Smooth muscle cell (in vitro differentiated cells): ENCODE measurements around the gene LRRC45. TPM values are rescaled to one million over a fixed set of nuclear protein-coding genes. Genes with fewer than 3 reads are reported as not detected.

Experiments
- DNase-seq: peaks from one replicate; lab custom pipeline; 2025; ENCODE audit not compliant: unreplicated experiment; lab: John Stamatoyannopoulos, UW
- H2AFZ ChIP-seq: fragments of 200-600 bp; sonication (generic); 2 replicates; pipeline ENCODE4 v1.6.0; 2016; ENCODE audit warnings: antibody characterized with exemption, low read depth, mild to moderate bottlenecking
- H3F3A ChIP-seq: fragments of 200-600 bp; sonication (generic); 2 replicates; pipeline ENCODE4 v1.6.0; 2017; ENCODE audit warnings: antibody characterized with exemption, low read depth
- H3K27ac ChIP-seq: fragments of 200-600 bp; sonication (generic); 2 replicates; pipeline ENCODE4 v1.5.1; 2016; ENCODE audit warnings: low read depth, mild to moderate bottlenecking
- H3K27me3 ChIP-seq: fragments of 200-600 bp; sonication (generic); 2 replicates; pipeline ENCODE4 v1.6.1; 2016; ENCODE audit warnings: low read depth, mild to moderate bottlenecking
- H3K36me3 ChIP-seq: fragments of 200-600 bp; sonication (generic); 2 replicates; pipeline ENCODE4 v1.5.1; 2016; ENCODE audit warnings: low read depth
- H3K4me1 ChIP-seq: fragments of 200-600 bp; sonication (generic); 2 replicates; pipeline ENCODE4 v1.5.1; 2016; ENCODE audit warnings: low read depth
- H3K4me2 ChIP-seq: fragments of 200-600 bp; sonication (generic); 2 replicates; pipeline ENCODE4 v1.6.0; 2016; ENCODE audit warnings: mild to moderate bottlenecking
- H3K4me3 ChIP-seq: fragments of 200-600 bp; sonication (generic); 2 replicates; pipeline ENCODE4 v1.5.1; 2016; ENCODE audit warnings: mild to moderate bottlenecking
- H3K79me2 ChIP-seq: fragments of 200-600 bp; sonication (generic); 2 replicates; pipeline ENCODE4 v1.6.0; 2016; ENCODE audit warnings: low read depth, mild to moderate bottlenecking
- H3K9ac ChIP-seq: fragments of 200-600 bp; sonication (generic); 2 replicates; pipeline ENCODE4 v1.6.0; 2016; ENCODE audit warnings: low read depth
- H3K9me3 ChIP-seq: fragments of 200-600 bp; sonication (generic); replicated peaks from 2 replicates; pipeline ENCODE4 v1.5.1; 2016; ENCODE audit warnings: low read depth
- H4K20me1 ChIP-seq: fragments of 200-600 bp; sonication (generic); 2 replicates; pipeline ENCODE4 v1.6.0; 2016; ENCODE audit warnings: low read depth
- WGBS: methylation state at CpG from one replicate; pipeline ENCODE4 v1.1.7; 2016; ENCODE audit warnings: low lambda C conversion rate; 5-methylcytosine and 5-hydroxymethylcytosine counted together
- polyA plus RNA-seq: library from polyadenylated mRNA; unstranded; fragments of >200 nt; fragmentation: Nextera tagmentation; extraction: Ambion mirVana; gene quantifications from 2 replicates; pipeline ENCODE4 v1.2.1, GENCODE V29; 2016
- total RNA-seq: library from RNA; depleted of rRNA; stranded (reverse); fragments of >200 nt; gene quantifications from 2 replicates; pipeline ENCODE4 v1.2.3, GENCODE V29; 2014
- TF ChIP-seq, protein P1 (sequence below): fragments of 200-600 bp; sonication (generic); IDR thresholded peaks from 2 replicates; pipeline ENCODE4 v1.5.1; 2017; ENCODE audit warnings: borderline replicate concordance, mild to moderate bottlenecking, antibody characterized with exemption; ENCODE audit not compliant: insufficient read depth, poor library complexity, severe bottlenecking

Gene LRRC45
- total and polyA plus RNA-seq, 2 experiments from 2014 or later: 9.6 to 13.5 TPM

DNA sequence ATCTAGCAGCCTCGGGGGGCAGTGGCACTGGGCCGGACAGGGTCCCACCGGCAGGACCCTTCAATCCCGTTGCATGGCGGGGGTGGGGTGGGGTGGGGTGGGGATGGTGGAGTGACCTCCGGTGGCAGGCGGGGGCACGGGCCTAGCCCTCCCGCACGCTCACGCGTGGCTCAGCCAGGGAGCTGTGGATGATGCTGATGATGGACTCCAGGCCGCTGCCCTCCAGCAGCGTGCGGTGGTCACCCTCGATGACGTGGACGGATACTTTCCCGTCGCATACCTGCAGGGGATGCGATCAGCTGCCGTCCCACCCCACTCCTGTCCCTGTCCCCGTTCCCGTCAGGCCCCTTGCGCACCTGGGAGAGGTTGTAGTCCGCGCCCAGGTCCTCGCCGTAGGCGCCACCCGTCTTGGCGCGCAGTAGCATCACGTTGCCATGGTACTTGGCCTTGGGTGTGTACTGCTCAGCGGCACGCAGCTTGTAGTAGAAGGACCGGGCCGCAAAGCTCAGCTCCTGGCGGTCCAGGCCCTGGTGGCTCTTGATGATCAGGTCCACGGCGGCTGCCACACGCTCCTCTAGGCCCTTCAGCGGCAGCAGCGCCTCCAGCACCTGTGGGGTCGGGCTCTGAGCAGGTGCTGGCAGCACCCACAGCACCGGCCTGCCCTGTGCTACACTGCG, 56.0 kb downstream of the LRRC45 start:
- Histone ChIP-seq H3K27me3 (no peaks in the 10 kb centered on the region), H3K4me1 (no peaks in the 10 kb centered on the region), H3F3A (no peaks in the 10 kb centered on the region), H3K36me3 (no peaks in the 10 kb centered on the region), H4K20me1 (peaks cover 34% of the 10 kb centered on the region), H3K9ac (no peak overlapping the region), H3K4me2 (no peak overlapping the region), H2AFZ (no peak overlapping the region), H3K4me3 (no peak overlapping the region), H3K27ac (no peak overlapping the region), H3K79me2 (no peaks in the 10 kb centered on the region), H3K9me3 (no peaks in the 10 kb centered on the region)
- 95% methylated on average over 38 of the region's 47 CpGs for WGBS
- TF ChIP-seq, protein P1, sequence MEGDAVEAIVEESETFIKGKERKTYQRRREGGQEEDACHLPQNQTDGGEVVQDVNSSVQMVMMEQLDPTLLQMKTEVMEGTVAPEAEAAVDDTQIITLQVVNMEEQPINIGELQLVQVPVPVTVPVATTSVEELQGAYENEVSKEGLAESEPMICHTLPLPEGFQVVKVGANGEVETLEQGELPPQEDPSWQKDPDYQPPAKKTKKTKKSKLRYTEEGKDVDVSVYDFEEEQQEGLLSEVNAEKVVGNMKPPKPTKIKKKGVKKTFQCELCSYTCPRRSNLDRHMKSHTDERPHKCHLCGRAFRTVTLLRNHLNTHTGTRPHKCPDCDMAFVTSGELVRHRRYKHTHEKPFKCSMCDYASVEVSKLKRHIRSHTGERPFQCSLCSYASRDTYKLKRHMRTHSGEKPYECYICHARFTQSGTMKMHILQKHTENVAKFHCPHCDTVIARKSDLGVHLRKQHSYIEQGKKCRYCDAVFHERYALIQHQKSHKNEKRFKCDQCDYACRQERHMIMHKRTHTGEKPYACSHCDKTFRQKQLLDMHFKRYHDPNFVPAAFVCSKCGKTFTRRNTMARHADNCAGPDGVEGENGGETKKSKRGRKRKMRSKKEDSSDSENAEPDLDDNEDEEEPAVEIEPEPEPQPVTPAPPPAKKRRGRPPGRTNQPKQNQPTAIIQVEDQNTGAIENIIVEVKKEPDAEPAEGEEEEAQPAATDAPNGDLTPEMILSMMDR: no peak
- DNase-seq: no peak

DNA sequence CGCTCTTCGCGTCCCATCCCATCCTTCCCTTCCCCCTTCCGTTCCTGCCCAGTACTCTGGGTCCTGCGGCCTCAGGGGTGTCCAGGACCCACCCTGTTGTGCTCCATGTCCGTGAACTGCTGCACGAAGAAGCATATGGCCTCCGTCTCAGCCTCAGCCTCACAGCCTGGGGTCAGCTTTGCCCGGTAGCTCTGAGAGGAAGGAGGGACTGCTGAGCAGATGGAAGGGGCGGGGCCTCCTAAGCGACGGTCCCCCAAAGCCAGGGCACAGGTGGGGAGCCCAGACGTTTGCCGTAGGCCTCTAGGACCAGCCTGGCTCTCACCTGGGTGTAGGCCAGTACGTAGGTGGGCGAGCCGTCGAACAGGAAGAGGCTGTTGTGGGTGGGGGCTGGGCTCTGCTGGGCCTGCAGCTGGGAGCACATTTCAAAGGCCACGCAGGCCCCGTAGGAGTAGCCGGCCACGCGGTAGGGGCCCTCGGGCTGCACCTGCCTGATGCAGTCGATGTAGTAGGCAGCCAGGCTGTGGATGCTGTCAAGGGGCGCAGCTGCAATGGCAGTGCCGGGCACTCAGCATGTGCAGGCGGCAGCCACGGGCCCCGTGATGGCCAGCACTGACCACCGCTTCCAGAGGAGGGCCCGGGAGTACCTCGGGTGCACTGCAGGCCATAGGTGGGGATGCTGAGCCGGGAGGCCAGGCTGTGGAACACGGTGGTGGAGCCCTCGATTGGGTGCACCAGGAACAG, 57.1 kb downstream of the LRRC45 start:
- Histone ChIP-seq H3K4me2 (no peak overlapping the region), H3K9ac (no peak overlapping the region), H4K20me1 (peaks cover 40% of the 10 kb centered on the region), H3K27ac (no peak overlapping the region), H3K4me3 (no peak overlapping the region), H3K27me3 (no peaks in the 10 kb centered on the region), H3K36me3 (no peaks in the 10 kb centered on the region), H3K79me2 (no peaks in the 10 kb centered on the region), H3K9me3 (no peaks in the 10 kb centered on the region), H3K4me1 (no peaks in the 10 kb centered on the region), H3F3A (no peaks in the 10 kb centered on the region), H2AFZ (no peak overlapping the region)
- 95% methylated on average over 36 of the region's 36 CpGs for WGBS
- TF ChIP-seq, protein P1: no peak
- DNase-seq: no peak

Other genes starting within 250 kb of the LRRC45 start
- gene GCGR, start 219.2 kb upstream of the LRRC45 start, total RNA-seq: not detected in 2 replicates
- gene GCGR, start 219.2 kb upstream of the LRRC45 start, polyA plus RNA-seq: 0.58 TPM in 1 of 2 replicates, not detected in the other
- gene MCRIP1, start 190.0 kb upstream of the LRRC45 start, total RNA-seq: 85.1 and 85.8 TPM in 2 replicates
- 194 and 208 TPM in 2 replicates for gene MCRIP1, start 190.0 kb upstream of the LRRC45 start, polyA plus RNA-seq
- 0.58 and 3.1 TPM in 2 replicates for gene PPP1R27, start 188.3 kb upstream of the LRRC45 start, total RNA-seq
- gene PPP1R27, start 188.3 kb upstream of the LRRC45 start, polyA plus RNA-seq: 0.79 and 1.6 TPM in 2 replicates
- gene P4HB, start 162.8 kb upstream of the LRRC45 start, total RNA-seq: 1,406 and 1,593 TPM in 2 replicates
- gene P4HB, start 162.8 kb upstream of the LRRC45 start, polyA plus RNA-seq: 1,326 and 1,526 TPM in 2 replicates
- gene ARHGDIA, start 152.0 kb upstream of the LRRC45 start, total RNA-seq: 67.6 and 256 TPM in 2 replicates
- 353 and 360 TPM in 2 replicates for gene ARHGDIA, start 152.0 kb upstream of the LRRC45 start, polyA plus RNA-seq
- 58.9 and 75.9 TPM in 2 replicates for gene ALYREF, start 131.7 kb upstream of the LRRC45 start, total RNA-seq
- gene ALYREF, start 131.7 kb upstream of the LRRC45 start, polyA plus RNA-seq: 123 and 136 TPM in 2 replicates
- 147 and 222 TPM in 2 replicates for gene ANAPC11, start 131.6 kb upstream of the LRRC45 start, total RNA-seq
- gene ANAPC11, start 131.6 kb upstream of the LRRC45 start, polyA plus RNA-seq: 428 and 444 TPM in 2 replicates
- 7.9 TPM in 1 of 2 replicates, not detected in the other for gene NPB, start 121.1 kb upstream of the LRRC45 start, total RNA-seq
- gene NPB, start 121.1 kb upstream of the LRRC45 start, polyA plus RNA-seq: 13.6 and 14.4 TPM in 2 replicates
- gene PCYT2, start 111.9 kb upstream of the LRRC45 start, total RNA-seq: 10.3 and 11.4 TPM in 2 replicates
- 27.9 and 50.6 TPM in 2 replicates for gene PCYT2, start 111.9 kb upstream of the LRRC45 start, polyA plus RNA-seq
- gene SIRT7, start 105.1 kb upstream of the LRRC45 start, total RNA-seq: 9.5 and 19.9 TPM in 2 replicates
- gene SIRT7, start 105.1 kb upstream of the LRRC45 start, polyA plus RNA-seq: 10.1 and 27.9 TPM in 2 replicates
- gene MAFG, start 95.6 kb upstream of the LRRC45 start, total RNA-seq: 13.7 and 15.3 TPM in 2 replicates
- 30.3 and 39.0 TPM in 2 replicates for gene MAFG, start 95.6 kb upstream of the LRRC45 start, polyA plus RNA-seq
- gene PYCR1, start 86.0 kb upstream of the LRRC45 start, total RNA-seq: 144 and 157 TPM in 2 replicates
- gene PYCR1, start 86.0 kb upstream of the LRRC45 start, polyA plus RNA-seq: 213 and 339 TPM in 2 replicates
- not detected in 2 replicates for gene MYADML2, start 76.1 kb upstream of the LRRC45 start, total RNA-seq
- gene MYADML2, start 76.1 kb upstream of the LRRC45 start, polyA plus RNA-seq: 0.82 TPM in 1 of 2 replicates, not detected in the other
- gene NOTUM, start 62.1 kb upstream of the LRRC45 start, total RNA-seq: 0.90 and 1.3 TPM in 2 replicates
- gene NOTUM, start 62.1 kb upstream of the LRRC45 start, polyA plus RNA-seq: 0.24 and 2.9 TPM in 2 replicates
- gene ASPSCR1, start 45.7 kb upstream of the LRRC45 start, total RNA-seq: 12.3 and 28.4 TPM in 2 replicates
- 36.5 and 44.0 TPM in 2 replicates for gene ASPSCR1, start 45.7 kb upstream of the LRRC45 start, polyA plus RNA-seq
- 44.6 and 50.4 TPM in 2 replicates for gene CENPX, start 427 bp upstream of the LRRC45 start, total RNA-seq
- 57.5 and 72.8 TPM in 2 replicates for gene CENPX, start 427 bp upstream of the LRRC45 start, polyA plus RNA-seq
- 29.2 and 33.0 TPM in 2 replicates for gene RAC3, start 8.4 kb downstream of the LRRC45 start, total RNA-seq
- gene RAC3, start 8.4 kb downstream of the LRRC45 start, polyA plus RNA-seq: 12.1 and 15.3 TPM in 2 replicates
- 34.9 and 46.4 TPM in 2 replicates for gene DCXR, start 14.4 kb downstream of the LRRC45 start, total RNA-seq
- 84.4 and 89.4 TPM in 2 replicates for gene DCXR, start 14.4 kb downstream of the LRRC45 start, polyA plus RNA-seq
- gene RFNG, start 28.5 kb downstream of the LRRC45 start, total RNA-seq: 20.3 and 27.1 TPM in 2 replicates
- 54.9 and 58.8 TPM in 2 replicates for gene RFNG, start 28.5 kb downstream of the LRRC45 start, polyA plus RNA-seq
- 72.0 and 93.7 TPM in 2 replicates for gene GPS1, start 28.6 kb downstream of the LRRC45 start, total RNA-seq
- 134 and 143 TPM in 2 replicates for gene GPS1, start 28.6 kb downstream of the LRRC45 start, polyA plus RNA-seq
- gene DUS1L, start 42.5 kb downstream of the LRRC45 start, total RNA-seq: 30.7 and 49.4 TPM in 2 replicates
- 125 and 141 TPM in 2 replicates for gene DUS1L, start 42.5 kb downstream of the LRRC45 start, polyA plus RNA-seq
- 46.6 and 49.4 TPM in 2 replicates for gene FASN, start 74.9 kb downstream of the LRRC45 start, total RNA-seq
- gene FASN, start 74.9 kb downstream of the LRRC45 start, polyA plus RNA-seq: 48.4 and 49.3 TPM in 2 replicates
- gene CCDC57, start 189.5 kb downstream of the LRRC45 start, total RNA-seq: 11.4 and 18.3 TPM in 2 replicates
- 23.1 and 34.6 TPM in 2 replicates for gene CCDC57, start 189.5 kb downstream of the LRRC45 start, polyA plus RNA-seq
- gene SLC16A3, start 205.7 kb downstream of the LRRC45 start, total RNA-seq: 151 and 180 TPM in 2 replicates
- 83.3 and 96.1 TPM in 2 replicates for gene SLC16A3, start 205.7 kb downstream of the LRRC45 start, polyA plus RNA-seq